Fibroblast of mammary gland (primary cell): ENCODE results near the gene MYCT1.
"Not testable (repeated sequence)": the region's sequence is repeated elsewhere in the genome, so short reads cannot be mapped to it uniquely, and the experiment has no call there.

Experiments
- DNase-seq: peaks from one replicate; pipeline ENCODE4 v3.0.0-alpha.2; 2010; ENCODE audit warnings: low read depth
- H3K4me3 ChIP-seq: 2 replicates; pipeline ENCODE4 v1.5.1; 2011; ENCODE audit warnings: low read depth, mild to moderate bottlenecking, low read length, moderate library complexity; ENCODE audit not compliant: control insufficient read depth
- CTCF ChIP-seq: conservative IDR thresholded peaks from 2 replicates; pipeline ENCODE4 v1.5.1; 2011; ENCODE audit warnings: low read depth, low read length, inconsistent platforms; ENCODE audit not compliant: control insufficient read depth, insufficient read depth

MYCT1 gene

DNA sequence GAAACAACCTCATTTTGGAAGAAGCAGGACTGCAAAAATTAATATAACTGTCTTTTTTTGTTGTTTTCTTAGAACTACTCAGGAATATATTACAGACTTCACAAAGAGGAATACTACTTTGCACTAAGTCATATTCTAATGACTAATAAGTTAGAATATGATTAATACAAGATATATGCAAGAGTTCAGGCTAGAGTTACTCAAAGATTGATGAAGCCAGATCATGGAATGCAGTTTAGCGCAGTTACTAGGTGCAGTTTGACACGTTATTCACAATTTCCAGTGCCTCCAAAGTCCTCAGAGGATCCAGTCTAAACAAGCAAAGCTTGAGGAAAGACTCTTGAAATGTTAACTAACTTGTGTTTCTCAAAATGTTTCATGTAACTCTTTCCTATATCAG is 1.2 kb upstream of the MYCT1 start:
- no peak for TF ChIP-seq CTCF
- H3K4me3 ChIP-seq: no peak overlapping the region
- peak; percentile 66 for DNase-seq

DNA sequence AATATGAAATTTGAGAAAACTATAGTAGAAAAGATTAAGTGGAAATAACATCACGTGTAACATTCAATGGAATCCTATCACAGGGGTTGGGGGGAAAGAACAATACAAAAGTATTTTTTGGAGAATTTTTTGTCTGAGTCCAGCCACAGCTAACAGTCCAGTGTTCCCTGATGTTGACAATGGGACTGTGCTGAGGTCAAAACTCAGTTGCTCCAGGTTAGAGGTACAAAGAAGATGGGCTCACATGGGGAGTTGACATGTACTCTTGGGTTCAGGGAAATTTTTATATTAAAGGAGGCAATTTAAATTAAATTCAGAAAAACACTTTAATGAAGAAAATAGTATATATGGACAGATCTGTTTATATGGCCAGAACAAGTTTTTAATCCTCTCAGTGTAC is 995 bp downstream of the MYCT1 start:
- no peak for TF ChIP-seq CTCF
- H3K4me3 ChIP-seq: no peak overlapping the region
- DNase-seq: no peak

- no peak overlapping the region for H3K4me3 ChIP-seq
- no peak for TF ChIP-seq CTCF
- no peak for DNase-seq
Observed at GRCh38 chr6:152700427-152700826, 2.7 kb downstream of the MYCT1 start.

DNA sequence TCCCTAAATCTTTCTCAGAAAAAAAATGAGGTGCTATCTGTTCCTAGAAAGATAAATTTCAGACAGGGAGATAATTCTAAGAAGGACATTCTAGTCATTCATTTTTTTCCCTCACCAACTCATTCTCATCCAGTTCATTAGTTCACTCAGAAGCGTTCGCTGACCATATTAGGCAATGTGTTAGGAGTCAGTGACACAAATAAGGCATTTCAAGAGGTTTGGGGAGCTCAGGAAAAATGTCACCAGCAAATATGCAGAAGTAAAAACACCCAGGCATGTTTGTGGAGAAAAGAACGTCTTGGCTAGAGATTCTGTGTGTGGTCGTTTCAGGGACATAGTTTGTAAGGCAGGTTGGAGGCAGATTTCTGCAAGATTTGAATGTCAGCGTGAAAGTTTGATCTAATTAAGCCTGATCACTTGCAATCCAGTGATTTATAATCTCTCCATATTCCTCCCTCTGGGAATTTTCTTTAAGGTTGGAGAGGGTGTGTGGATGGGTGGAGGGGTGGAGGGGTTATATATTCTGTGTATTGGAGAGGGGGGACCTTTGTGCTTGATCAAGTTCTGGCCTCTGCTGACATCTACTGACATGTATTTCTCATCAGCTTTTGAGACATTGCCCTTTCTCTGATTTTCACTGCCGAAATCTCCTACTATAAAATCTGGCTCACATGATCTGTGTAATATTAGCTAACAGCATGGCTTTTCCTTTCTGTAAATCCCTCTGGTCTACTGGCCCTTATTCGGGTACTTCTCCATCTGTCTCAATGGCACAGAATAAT is 3.6 kb downstream of the MYCT1 start:
- no peak overlapping the region for H3K4me3 ChIP-seq
- no peak for TF ChIP-seq CTCF
- DNase-seq: no peak

- DNase-seq: no peak
- H3K4me3 ChIP-seq: no peak overlapping the region
Observed at GRCh38 chr6:152701863-152702401, 4.2 kb downstream of the MYCT1 start.

DNA sequence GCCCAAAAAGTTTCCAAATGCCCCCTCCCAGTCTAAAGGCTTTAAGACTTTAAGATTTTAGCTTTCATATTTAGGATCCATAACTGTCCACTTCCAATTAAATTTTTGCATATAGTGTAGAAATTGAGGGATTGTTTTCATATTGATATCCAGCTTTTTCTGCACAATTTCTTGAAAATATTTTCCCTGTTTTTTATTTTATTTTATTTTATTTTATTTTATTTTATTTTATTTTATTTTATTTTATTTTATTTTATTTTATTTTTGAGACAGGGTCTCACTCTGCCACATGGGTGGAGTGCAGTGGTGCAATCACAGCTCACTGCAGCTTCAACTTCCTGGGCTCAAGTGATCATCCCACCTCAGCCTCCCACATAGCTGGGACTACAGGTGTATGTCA is 6.1 kb downstream of the MYCT1 start:
- not testable (repeated sequence) for DNase-seq, H3K4me3 ChIP-seq

More at GRCh38 chr6:152701863-152702401, 4.2 kb downstream of the MYCT1 start:
- no peak for TF ChIP-seq CTCF

GRCh38 chr6:152705327-152705726 is 7.6 kb downstream of the MYCT1 start:
- DNase-seq: no peak
- no peak overlapping the region for H3K4me3 ChIP-seq
- no peak for TF ChIP-seq CTCF
